IMR-90 (cell line): ENCODE results near the gene EGFL7.
"Not testable (repeated sequence)": the region's sequence is repeated elsewhere in the genome, so short reads cannot be mapped to it uniquely, and the experiment has no call there.

Experiments used
- FOS ChIP-seq: fragments of 150-350 bp; IDR thresholded peaks from 2 replicates; pipeline ENCODE4 v1.6.1; 2016; ENCODE audit warnings: low read depth, low read length
- MAZ ChIP-seq: IDR thresholded peaks from 2 replicates; pipeline ENCODE4 v1.6.1; 2012; ENCODE audit warnings: low read depth, mild to moderate bottlenecking, low read length, improper control_type of control experiment, moderate library complexity, borderline replicate concordance
- MXI1 ChIP-seq: IDR thresholded peaks from 2 replicates; pipeline ENCODE4 v1.6.1; 2012; ENCODE audit warnings: low read depth, mild to moderate bottlenecking, low read length, moderate library complexity, borderline replicate concordance
- POLR2A ChIP-seq: IDR thresholded peaks from 2 replicates; pipeline ENCODE4 v1.6.1; 2012; ENCODE audit warnings: mild to moderate bottlenecking, low read depth, low read length
- RAD21 ChIP-seq: IDR thresholded peaks from 2 replicates; pipeline ENCODE4 v1.6.1; 2012; ENCODE audit warnings: low read length, improper control_type of control experiment
- RFX5 ChIP-seq: IDR thresholded peaks from 2 replicates; pipeline ENCODE4 v1.8.0; 2012; ENCODE audit warnings: low read depth, mild to moderate bottlenecking, low read length, moderate library complexity
- SMC3 ChIP-seq: fragments of 150-350 bp; IDR thresholded peaks from 2 replicates; pipeline ENCODE4 v1.6.1; 2016; ENCODE audit warnings: low read depth, mild to moderate bottlenecking, antibody characterized with exemption, low read length, moderate library complexity
- TF ChIP-seq, protein P1 (sequence below): conservative IDR thresholded peaks from 2 replicates; pipeline ENCODE4 v1.5.1; 2012; ENCODE audit warnings: mild to moderate bottlenecking, low read depth, low read length, improper control_type of control experiment
- TF ChIP-seq, protein P2 (sequence below): fragments of 150-350 bp; IDR thresholded peaks from 2 replicates; pipeline ENCODE4 v1.6.1; 2017; ENCODE audit warnings: mild to moderate bottlenecking, antibody characterized with exemption, low read length, low read depth

DNA sequence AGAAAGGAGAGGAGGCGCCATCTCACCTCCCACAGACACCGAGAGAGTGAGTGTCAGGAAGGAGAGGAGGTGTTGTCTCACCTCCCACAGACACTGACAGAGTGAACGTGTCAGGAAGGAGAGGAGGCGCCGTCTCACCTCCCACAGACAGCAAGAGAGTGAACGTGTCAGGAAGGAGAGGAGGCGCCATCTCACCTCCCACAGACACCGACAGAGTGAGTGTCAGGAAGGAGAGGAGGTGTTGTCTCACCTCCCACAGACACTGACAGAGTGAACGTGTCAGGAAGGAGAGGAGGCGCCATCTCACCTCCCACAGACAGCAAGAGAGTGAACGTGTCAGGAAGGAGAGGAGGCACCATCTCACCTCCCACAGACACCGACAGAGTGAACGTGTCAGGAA, 30.6 kb upstream of the EGFL7 start:
- TF ChIP-seq, protein P1, sequence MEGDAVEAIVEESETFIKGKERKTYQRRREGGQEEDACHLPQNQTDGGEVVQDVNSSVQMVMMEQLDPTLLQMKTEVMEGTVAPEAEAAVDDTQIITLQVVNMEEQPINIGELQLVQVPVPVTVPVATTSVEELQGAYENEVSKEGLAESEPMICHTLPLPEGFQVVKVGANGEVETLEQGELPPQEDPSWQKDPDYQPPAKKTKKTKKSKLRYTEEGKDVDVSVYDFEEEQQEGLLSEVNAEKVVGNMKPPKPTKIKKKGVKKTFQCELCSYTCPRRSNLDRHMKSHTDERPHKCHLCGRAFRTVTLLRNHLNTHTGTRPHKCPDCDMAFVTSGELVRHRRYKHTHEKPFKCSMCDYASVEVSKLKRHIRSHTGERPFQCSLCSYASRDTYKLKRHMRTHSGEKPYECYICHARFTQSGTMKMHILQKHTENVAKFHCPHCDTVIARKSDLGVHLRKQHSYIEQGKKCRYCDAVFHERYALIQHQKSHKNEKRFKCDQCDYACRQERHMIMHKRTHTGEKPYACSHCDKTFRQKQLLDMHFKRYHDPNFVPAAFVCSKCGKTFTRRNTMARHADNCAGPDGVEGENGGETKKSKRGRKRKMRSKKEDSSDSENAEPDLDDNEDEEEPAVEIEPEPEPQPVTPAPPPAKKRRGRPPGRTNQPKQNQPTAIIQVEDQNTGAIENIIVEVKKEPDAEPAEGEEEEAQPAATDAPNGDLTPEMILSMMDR: not testable (repeated sequence)
- not testable (repeated sequence) for TF ChIP-seq POLR2A, FOS, RFX5, SMC3, MXI1, MAZ, RAD21
- TF ChIP-seq, protein P2, sequence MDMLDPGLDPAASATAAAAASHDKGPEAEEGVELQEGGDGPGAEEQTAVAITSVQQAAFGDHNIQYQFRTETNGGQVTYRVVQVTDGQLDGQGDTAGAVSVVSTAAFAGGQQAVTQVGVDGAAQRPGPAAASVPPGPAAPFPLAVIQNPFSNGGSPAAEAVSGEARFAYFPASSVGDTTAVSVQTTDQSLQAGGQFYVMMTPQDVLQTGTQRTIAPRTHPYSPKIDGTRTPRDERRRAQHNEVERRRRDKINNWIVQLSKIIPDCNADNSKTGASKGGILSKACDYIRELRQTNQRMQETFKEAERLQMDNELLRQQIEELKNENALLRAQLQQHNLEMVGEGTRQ: not testable (repeated sequence)
